ENCODE results near the gene KLF15.
A peak's percentile ranks its signal among the peaks of the same experiment; 100 is the strongest.

The KLF15 gene

DNA sequence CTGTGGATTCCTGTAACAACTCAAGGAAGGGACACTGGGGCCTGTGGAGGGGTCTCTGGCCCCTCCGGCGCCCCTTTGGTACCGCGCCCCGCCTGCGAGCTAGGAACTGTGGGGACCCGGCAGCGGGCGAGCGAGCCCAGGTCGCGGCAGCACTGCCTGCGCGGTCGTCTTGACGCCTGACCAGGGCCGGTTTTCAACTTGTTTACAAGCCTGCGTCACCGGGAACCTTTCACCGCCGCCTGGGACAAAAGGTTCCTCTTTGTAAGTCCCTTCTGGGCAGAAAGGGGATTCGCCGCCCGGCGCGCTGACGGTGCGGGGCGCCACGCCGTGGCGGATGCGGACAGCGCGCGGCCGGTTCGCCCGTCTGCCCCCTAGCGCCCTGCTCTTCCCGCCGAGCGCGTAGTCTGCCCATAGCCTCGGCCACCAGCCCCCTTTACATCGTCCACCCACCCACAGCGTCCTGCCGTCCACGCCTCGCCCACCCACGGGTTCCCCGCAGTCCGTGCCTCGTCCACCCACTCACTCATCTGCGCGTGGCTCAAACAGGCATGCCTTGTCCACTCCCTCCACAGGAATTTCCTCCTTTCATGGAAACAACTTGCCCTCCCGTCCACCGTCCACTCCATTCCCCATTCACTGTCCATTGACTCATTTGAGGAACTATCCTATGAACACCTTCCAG, 32.0 kb upstream of the KLF15 start:
- DNase-seq, result peak; percentile 37

DNA sequence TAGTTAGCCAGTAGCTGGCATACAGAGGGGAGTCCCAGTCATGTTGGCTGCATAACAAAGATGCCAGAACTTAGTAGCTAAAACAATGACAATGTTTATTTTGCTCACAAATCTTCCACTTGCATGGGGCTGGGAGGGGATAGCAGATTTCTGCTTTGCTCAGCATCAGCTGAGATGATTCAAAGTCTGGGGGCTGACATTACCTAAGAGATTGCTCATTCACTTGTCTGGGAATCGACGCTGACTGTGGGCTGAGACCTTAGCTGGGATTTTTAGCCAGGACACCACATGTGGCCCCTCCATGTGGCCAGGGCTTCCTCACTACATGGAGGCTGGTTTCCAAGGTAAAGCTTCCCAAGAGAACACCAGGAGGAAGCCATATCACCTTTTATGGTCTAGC, 24.8 kb upstream of the KLF15 start:
- no peak for DNase-seq

DNA sequence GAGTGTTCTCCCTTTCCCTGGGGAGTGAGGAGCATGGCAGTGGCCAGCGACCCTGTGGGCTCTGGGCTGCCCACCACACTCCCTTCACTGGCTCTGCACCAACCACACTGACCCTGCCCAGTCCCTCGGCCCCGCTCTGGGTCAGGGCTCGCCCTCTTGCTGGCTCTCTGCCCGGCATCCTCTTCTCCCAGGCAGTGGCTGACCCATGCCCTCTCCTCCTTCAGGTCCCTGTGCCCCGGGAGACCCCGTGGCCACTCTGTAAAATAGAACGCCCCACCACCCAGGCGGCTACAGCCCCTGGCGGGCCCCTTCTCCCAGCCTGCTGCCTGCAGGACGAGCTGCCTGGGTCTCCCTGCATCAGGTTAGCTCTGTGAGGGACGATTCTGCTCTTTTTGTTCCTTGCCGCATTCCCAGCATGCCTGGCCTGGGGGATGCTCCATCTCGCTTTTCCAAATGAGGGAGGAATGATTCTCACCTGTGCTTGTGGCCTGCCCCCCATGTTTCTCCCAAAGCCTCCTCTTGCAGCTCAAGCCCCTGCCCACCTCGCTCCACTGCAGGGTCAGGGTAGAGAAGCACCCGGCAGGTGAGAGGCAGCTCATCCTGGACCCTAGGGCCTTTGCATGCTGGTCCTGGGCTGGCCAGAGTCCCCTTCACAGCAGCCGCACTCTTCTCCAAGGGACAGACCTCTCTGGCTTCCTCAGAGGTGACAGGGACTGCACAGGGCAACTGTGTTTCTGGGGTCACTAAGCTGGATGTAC, 23.0 kb upstream of the KLF15 start:
- DNase-seq, result no peak

DNA sequence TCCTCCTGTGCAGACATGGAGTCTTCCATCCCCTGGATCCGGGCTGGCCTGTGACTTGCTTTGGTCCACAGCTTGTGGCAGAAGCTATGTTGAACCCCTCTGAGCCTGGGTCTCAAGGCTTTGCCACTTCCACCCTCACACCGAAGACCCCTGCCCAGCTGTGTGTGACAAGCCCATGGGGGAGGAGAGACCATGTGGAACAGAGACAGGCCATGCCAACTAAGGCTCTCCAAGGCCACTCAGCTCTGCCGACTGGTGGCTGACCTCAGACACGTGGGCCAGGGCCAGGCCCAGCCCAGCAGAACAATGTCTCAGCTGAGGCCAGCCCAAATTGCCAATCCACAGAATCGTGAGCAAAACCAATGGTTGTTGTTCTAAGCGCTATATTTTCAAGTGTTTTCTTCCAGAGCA, 21.1 kb upstream of the KLF15 start:
- no peak for DNase-seq

DNA sequence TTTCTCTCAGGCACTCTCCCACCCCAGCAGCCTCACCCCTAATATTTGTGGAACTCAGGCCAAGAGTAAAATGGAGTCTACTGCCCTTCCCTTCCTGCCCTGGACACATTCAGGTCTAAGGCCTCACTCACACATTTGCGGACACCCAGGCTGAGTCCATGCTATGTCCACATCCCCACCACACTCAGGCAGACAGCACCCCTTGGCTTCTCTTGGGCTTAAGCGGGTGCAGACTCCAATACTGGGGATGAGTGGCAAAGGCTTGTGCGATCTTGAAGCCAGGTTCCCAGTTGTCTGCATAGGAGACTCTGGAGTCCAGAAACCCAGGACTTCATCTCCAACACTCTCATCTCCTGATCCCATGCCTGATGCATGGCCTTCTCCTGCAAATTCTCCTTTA, 20.0 kb upstream of the KLF15 start:
- no peak for DNase-seq

DNA sequence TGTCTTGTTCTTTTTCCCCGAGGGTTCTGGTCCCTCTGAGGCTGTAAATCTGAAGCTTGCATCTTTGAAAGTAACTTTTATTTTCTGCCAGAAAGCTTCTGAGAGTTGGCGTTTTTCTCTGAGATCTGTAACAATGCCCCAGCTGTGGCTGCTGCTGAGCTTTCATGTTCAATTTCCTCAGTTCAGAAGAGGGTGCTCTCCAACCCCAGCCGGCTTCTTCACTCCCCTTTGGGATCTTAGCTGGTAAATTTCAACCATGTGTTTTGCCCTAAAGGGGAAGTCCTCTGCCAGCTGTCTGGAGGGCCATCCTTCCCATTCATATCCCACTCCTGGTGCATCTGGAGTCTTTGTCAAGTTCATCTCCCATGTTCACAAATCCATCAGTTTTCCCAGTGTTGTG, 19.2 kb upstream of the KLF15 start:
- no peak for DNase-seq

DNA sequence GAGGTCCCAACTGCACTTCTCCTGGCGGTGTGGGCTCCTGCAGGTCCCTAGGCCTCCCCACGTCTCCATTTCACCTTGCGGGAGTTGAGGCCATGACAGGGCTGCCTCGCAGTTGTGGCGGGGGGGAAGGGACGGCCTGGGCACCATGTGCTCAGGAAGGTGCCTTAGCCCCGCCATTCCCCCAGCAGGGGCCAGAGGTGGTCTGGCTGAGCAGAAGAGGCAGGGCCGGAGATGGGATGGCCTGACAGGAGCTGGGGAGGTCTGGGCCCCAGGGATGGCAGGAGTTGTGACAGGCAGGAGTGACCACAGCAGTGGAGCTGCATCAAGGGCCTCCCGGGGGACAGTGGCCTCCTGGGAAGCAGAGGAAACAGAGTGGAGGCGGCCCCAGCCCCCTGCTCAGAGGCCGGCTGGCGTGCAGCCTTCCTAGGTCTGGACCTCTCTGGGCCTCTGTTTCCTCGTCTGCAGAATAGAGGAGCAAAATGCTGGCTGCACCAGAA, 18.7 kb upstream of the KLF15 start:
- DNase-seq, result no peak

DNA sequence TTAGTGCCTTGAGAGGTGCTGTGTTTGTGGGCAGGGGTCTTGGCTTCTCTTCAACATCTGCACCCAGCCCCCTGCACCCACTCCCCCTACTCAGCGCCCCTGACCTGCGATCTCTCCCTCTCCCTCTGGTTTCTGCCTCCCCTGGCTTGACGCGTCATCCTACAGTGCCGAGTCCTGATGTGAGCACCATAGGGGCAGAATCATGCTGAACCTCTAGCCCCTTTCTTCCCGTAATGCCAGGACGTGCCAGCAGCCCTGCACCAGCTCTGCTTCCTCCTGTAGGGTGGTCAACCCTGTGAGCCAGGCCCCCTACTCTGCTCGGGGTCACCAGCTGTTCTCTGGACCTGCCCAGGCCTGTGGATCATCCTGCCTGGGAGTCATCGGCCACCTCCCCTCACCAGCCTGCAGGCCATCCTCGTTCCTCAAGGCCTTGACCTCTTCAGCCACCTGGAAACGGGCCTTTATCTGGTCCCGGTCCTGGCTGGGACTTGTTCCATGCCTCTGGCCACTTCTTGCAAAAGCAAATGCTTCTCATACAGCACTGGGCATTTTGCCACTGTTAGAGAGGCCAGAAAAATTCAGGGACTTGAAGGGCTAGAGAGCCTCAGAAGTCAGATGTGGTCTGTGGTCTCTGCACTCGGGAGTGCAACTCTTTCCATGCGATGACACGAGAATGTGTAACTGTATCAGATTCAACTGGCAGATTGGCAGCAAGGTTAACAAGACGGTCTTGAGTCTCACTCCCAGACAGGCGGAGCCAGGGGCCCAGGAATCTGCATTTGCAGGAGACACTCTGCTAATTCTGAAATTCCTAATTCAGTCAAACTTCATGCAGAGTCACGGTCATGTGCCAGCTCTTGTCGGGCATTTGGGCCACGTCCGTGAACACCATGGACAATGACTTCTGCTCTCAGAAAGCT, 16.7 kb upstream of the KLF15 start:
- no peak for DNase-seq

DNA sequence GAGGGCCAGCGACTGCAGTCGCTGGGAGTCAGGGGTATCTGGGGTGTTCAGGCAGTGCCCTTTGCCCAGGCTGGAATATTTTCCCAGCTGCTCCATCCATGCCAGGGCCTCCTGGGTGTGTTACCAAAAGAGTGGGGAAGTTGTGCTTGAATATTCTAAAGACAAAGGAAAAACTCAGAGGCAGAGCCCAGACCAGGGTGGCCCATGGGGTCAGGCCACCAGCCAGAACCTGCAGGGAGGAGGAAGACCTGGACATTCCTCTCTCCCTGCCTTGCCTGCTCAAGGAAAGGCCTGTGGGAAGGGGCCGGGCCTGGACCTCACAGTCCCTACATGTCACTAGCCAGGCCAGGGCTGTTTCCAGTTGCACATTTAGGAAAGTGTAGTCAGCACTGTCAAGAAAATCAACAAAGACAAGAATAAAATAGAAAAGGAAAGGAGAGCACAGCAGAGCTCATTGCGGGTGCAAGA, 16.0 kb upstream of the KLF15 start:
- no peak for DNase-seq

DNA sequence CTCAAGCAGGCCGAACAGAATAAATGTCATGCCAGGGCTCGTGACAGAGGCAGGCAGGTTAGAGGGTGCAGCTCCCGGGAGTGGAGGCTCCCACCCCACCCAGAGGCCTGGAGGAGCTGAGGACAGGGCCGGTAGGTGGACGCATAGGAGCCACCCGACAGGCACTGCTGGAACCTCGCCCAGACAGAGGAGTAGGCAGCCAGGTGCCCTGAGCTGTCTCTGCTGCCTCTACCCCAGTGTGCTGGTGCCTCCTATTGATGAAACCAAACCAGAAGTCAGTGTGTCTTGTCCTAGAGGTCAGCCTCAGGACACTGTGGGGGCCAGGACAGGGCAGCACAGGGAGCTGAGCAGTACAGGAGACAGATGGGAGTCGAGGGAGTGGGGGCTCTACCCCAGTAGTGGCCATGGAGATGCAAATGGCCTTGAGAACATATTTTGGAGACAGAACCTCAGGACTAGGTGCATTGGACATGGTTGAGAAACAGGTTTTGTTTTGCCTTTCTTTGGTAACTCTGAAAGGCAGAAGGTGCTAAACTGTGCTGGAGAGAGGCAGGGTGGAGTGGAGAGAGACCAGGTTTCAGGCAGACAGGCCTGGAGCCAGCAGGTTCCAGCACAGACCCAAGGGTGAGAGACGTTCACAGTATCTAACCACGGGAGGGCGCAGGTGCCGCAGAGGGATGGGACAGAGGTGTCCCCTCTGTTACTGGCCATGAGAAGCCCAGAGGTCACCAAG, 15.4 kb upstream of the KLF15 start:
- no peak for DNase-seq

DNA sequence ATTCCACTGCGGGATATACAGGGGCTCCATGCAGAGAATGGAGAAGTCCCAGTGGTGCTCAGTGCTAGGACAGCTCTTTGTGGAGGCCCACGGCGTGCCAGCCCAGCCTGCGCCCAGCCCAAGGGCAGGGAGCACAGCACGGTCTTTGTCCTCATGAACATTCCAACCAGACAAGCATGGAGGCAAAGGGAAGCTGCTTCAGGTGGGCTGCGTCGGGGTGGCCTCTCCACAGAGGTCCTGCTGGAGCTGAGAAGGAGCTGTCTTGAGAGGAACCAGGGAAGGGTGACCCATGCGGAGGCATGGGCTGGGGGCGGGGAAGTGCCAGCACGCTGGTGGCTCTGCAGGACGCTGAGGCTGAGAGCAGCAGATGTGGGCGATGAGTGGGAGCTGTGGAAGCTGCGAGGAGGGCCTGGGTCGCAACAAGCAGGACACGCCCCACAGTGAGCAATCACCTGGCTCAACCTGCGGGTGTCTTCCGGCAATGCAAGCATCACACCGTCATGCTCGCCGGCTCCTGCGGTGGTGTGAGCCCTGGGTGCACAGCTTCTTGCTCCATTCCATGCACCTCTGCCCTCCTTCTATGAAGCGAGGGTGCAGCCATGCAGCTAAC, 14.0 kb upstream of the KLF15 start:
- DNase-seq, result no peak

DNA sequence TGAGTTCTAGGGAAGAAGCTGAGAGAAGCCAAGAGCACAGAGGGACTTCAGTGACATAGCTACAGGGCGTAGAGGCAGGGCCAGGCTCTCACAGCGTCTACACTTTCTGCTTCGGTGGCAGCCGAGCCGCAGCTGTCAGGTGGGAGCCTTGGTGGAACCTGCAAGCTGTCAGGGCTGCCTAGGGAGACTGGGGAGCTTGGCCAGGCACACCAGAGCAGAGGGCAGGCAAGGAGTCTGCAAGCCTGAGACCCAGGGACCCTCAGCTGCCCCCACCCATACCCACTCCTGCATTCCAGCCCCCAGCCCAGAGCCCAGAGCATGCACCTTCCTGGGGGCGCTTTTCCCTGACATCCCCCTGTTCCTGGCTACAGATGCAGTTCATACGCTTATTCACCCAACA, 13.4 kb upstream of the KLF15 start:
- no peak for DNase-seq

DNA sequence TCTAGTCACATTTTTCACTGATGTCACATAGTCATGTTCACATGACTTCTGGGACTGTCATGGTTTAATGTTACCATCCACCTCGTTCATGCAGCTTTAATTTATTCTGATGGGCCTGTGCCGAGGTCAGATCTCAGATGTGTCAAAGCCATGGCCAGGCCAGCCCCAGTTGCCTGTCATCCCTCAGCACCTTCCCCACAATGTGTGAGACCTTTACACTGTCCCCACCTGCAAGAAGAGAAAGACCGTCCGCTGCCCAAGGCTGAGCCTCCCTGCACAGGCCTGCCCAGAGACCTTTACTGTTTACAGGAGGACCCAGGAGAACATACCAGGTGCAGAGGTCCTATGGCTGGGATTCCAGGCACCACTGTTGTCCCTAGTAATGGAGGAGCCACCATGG, 12.8 kb upstream of the KLF15 start:
- no peak for DNase-seq

DNA sequence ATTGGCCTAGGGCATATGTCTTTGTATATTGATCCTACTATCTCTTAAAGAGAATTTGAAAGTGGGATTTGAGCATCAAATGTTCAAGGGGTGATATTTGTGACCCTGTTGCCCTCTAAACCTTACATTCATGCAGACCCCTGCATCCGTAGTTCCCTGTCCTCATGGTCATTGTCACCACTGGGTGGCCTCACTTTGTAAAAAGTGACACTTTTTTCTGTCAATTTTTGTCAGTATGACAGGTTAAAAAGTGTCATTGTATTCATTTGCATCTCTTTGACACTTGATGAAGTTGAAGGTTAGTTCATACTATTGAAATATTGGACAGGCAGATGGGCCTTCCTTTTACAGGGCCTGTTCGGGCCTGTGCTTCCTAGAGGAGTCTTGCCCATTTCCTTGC, 12.3 kb upstream of the KLF15 start:
- no peak for DNase-seq

DNA sequence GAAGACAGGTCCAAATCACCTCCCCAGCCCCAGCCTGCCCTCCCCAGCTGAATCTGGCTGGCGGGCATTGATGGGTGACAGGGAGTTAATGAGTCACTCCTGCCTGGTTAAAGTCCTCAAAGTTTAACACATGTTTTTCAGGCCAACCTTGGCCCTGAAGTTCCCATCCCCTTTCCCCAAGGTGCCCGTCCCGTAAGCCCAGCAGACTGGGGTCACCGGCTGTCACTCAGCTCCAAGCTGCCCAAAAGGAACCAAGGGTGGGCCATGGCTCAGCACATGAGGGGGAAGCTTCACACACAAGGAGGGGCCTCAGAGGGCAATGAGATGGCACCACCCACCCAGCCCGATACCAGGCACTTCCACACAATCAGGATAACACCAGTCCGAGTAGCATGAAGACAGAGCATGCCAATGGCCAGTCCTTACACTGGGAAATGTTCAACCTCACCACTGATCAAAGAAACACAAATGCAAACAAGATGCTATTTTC, 10.2 kb upstream of the KLF15 start:
- DNase-seq, result no peak

DNA sequence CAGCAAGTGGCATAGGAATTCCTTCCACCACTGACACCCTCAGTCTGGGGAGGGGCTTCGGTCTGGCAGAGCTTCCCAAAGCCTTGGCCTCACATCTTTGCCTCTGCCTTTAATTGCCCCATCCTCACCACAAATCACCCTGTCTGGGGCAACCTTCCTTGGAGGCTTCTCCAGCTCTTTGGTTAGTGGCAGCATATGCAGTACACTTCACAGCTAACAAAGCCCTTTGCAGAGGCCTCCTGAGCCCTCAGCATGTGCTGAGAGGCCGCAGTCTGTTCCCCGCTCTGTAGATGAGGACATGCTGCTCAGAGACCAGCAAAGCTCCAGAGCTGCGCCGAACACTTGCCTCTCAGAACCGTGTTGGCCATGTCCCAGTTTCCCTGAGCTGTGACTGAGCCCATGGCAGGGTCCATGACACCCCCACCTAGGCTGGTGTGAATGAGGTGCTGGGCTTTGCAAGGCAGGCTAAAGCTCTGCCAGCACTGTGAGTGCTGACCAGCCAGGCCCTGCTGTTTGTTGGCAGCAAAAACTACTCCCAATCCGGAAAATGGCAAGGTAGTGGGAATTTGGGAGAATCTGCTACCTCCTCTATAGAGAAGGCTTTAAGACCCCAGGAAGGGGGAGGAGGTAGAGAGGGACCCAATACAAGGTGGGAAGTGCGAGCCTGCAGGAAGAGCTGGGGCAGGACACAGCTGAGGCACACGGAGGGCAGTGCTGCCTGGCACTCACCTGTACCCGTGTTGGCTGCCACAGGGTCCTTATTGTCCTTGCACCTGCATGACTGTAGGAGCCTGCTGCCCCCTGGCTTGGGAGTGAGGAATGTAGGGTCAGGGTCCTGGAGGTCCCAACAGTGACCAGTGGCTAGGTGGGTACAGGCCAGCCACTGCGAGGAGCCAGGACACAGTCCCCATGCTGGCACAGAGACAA, 8.4 kb upstream of the KLF15 start:
- no peak for DNase-seq

DNA sequence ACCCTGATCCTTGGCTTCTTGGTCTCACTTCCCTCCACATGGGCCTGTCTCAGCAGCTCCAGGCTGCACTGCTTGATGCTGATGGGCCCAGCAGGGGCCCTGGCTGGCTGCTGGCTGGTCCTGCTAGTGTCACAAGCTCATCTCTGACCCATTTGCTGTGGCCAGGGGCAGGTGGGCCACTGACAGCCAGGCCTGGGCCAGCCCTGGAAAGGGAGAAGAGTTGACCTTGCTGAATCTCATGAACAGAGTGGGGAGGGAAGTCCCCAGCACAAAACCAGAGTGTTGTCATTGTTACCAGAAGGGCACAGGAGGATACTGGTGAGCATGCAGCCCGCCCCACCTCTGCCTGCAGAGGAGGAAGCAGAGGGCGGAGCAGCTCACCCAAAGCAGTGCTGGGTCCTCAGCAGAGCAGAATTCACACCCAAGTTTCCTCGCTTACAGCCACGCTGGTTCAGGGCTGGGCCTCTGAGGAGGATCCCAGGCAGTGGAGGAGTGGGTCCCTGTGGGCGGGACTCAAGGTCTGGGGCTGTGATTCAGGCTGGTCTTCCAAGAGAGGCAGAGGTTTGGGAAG, 7.6 kb upstream of the KLF15 start:
- no peak for DNase-seq

DNA sequence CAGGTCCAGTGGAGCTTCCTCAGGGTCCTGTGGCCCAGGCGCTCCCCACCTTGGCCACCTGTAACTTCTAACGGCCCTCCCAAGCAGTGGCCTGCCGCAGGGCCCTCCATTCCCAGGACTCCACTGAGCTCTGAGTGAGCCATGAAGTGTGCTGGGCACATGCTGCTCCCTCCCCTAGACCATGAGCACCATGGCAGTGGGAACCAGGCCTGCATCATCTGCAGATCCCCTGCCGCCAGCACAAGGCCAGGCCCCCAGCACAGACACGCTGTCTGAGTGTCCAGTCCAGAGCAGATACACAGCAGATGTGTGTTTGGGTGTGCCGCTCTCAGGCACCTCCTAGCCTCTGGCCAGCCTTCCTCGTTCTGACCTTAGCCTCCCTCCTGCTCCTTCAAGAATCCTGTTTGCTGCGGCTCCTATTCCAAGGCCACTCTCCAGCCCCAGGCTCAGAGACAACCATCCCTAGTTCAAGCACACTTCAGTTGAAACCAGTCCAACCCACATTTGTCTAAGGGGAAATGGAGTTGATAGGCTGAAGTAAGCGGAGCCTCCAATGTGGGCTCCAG, 7.0 kb upstream of the KLF15 start:
- DNase-seq, result no peak

DNA sequence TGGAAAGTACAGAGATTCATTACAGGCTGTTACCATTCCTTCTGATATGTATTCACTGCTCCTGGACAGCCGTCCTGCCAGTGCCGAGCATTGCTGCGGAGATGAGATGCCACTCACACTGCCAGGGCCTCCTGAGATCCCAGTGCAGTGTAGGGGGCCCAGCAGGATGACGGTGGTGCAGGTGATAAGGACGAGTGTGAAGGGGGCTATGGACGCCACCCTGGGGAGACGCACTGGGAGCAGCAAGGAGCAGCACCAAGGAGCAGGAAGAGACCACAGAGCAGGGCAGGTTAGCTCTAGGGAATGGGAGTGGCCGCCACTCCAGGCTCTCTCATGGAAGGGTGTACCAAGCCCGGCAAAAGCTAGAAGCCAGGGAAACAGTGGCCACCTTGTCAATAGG, 4.0 kb upstream of the KLF15 start:
- no peak for DNase-seq

DNA sequence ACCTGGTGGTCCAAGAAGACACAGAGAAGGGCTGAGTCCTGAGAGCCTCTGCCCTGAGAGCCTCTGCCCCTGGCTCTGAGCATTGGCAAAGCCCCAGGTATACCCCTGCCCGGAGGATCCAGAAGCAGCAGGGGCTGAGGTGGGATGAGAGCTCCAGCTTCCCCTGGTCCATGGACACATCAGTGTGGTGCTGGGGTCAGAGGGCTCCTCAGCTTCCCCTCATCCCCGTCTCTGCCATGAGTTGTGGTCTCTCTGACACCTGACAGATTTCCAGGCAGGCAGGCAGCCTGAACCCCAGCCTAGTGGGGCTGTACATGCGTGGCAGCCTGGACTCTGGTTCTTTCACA, 3.5 kb upstream of the KLF15 start:
- no peak for DNase-seq

All from NCI-H748 treated with DMSO at 0.1 percent for 48 hours (cell line).